HepG2 (cell line): Measurements from ENCODE around the gene PHLDB1. TPM values are rescaled to one million over a fixed set of nuclear protein-coding genes. Genes with fewer than 3 reads are reported as not detected.

ENCODE experiments used
- BCLAF1 ChIP-seq: fragments of 450-650 bp; IDR thresholded peaks from 2 replicates; pipeline ENCODE4 v1.6.1; 2017; ENCODE audit warnings: mild to moderate bottlenecking
- NFE2L2 ChIP-seq: fragments of 150-350 bp; IDR thresholded peaks from 2 replicates; pipeline ENCODE4 v1.6.1; 2014; ENCODE audit warnings: low read length
- NFKB2 ChIP-seq: sonication (generic); formaldehyde crosslinking; IDR thresholded peaks from 2 replicates; pipeline ENCODE4 v1.4.0; 2020; ENCODE audit warnings: missing genetic modification reagents, borderline replicate concordance
- NR1H2 ChIP-seq: sonication (generic); formaldehyde crosslinking; IDR thresholded peaks from 2 replicates; pipeline ENCODE4 v1.8.1; 2022; ENCODE audit warnings: low read depth, missing genetic modification reagents, borderline replicate concordance
- RBM22 ChIP-seq: fragments of 200-400 bp; formaldehyde crosslinking; optimal IDR thresholded peaks from 2 replicates; pipeline ENCODE3; 2017; ENCODE audit warnings: mild to moderate bottlenecking, low read length, moderate library complexity
- REST ChIP-seq, 2 experiments: IDR thresholded peaks; 2 replicates each; pipeline ENCODE4 v1.6.1; 2011 to 2012; ENCODE audit warnings: low read length in 2 of 2, borderline replicate concordance in 1 of 2, low read depth in 1 of 2, mild to moderate bottlenecking in 1 of 2, moderate library complexity in 1 of 2
- RXRB ChIP-seq: IDR thresholded peaks from 2 replicates; pipeline ENCODE4 v1.6.1; 2016; ENCODE audit warnings: borderline replicate concordance, missing genetic modification reagents, missing compliant biosample characterization
- THAP11 ChIP-seq: IDR thresholded peaks from 2 replicates; pipeline ENCODE4 v1.6.1; 2016; ENCODE audit warnings: missing biosample characterization, missing genetic modification reagents
- U2AF1 ChIP-seq: fragments of 200-400 bp; formaldehyde crosslinking; optimal IDR thresholded peaks from 2 replicates; pipeline ENCODE3; 2017; ENCODE audit warnings: mild to moderate bottlenecking, low read depth, low read length
- UBTF ChIP-seq: sonication (generic); formaldehyde crosslinking; IDR thresholded peaks from 2 replicates; pipeline ENCODE4 v1.4.0; 2020; ENCODE audit warnings: mild to moderate bottlenecking, missing genetic modification reagents
- ZNF20 ChIP-seq: sonication (generic); formaldehyde crosslinking; IDR thresholded peaks from 2 replicates; pipeline ENCODE4 v1.4.0; 2020; ENCODE audit warnings: mild to moderate bottlenecking, moderate library complexity, missing genetic modification reagents
- ZNF263 ChIP-seq: sonication (generic); formaldehyde crosslinking; IDR thresholded peaks from 2 replicates; pipeline ENCODE4 v1.4.0; 2020; ENCODE audit warnings: missing genetic modification reagents
- ZNF546 ChIP-seq: sonication (generic); formaldehyde crosslinking; conservative IDR thresholded peaks from 2 replicates; pipeline ENCODE4 v1.8.1; 2023; ENCODE audit warnings: mild to moderate bottlenecking, missing genetic modification reagents
- ZNF570 ChIP-seq: sonication (generic); formaldehyde crosslinking; IDR thresholded peaks from 2 replicates; pipeline ENCODE4 v1.4.0; 2020; ENCODE audit warnings: mild to moderate bottlenecking, missing genetic modification reagents, borderline replicate concordance
- ZNF746 ChIP-seq: sonication (generic); formaldehyde crosslinking; IDR thresholded peaks from 2 replicates; pipeline ENCODE4 v1.8.0; 2022; ENCODE audit warnings: mild to moderate bottlenecking, missing genetic modification reagents
- ZSCAN9 ChIP-seq: IDR thresholded peaks from 2 replicates; pipeline ENCODE4 v1.6.1; 2016; ENCODE audit warnings: borderline replicate concordance
- polyA plus RNA-seq, 8 experiments: library from polyadenylated mRNA; depleted of rRNA in 3 of 8; stranded (reverse) in 7 of 8; unstranded in 1 of 8; fragments of >200 nt; fragmentation: Illumina TruSeq in 4 of 8; extraction: Trizol in 4 of 8; gene quantifications; 2 replicates each; pipeline versions ENCODE4 v1.2.1 to v1.2.3, GENCODE V29; 2011 to 2016; ENCODE audit warnings: low read depth in 4 of 8, missing spikeins in 1 of 8, mixed read lengths in 1 of 8; ENCODE audit not compliant: insufficient read depth in 1 of 8
- total RNA-seq, 5 experiments: library from RNA; depleted of rRNA; stranded (reverse); fragments of >200 nt; fragmentation: Illumina TruSeq; extraction: Trizol; gene quantifications; 2 replicates each; pipeline ENCODE4 v1.2.3, GENCODE V29; 2016; ENCODE audit warnings: low read depth in 1 of 5
- TF ChIP-seq, protein P1 (sequence below): sonication (generic); formaldehyde crosslinking; conservative IDR thresholded peaks from 2 replicates; pipeline ENCODE4 v1.4.0; 2020; ENCODE audit warnings: missing genetic modification reagents
- TF ChIP-seq, protein P2 (sequence below): IDR thresholded peaks from 2 replicates; pipeline ENCODE4 v1.6.1; 2016; ENCODE audit warnings: control low read depth

The PHLDB1 gene
- total and polyA plus RNA-seq, 2 of the 13 experiments (the other 11 are each of a cell fraction or from before 2014, with no cell fraction given) = 13.8 to 14.2 TPM

DNA sequence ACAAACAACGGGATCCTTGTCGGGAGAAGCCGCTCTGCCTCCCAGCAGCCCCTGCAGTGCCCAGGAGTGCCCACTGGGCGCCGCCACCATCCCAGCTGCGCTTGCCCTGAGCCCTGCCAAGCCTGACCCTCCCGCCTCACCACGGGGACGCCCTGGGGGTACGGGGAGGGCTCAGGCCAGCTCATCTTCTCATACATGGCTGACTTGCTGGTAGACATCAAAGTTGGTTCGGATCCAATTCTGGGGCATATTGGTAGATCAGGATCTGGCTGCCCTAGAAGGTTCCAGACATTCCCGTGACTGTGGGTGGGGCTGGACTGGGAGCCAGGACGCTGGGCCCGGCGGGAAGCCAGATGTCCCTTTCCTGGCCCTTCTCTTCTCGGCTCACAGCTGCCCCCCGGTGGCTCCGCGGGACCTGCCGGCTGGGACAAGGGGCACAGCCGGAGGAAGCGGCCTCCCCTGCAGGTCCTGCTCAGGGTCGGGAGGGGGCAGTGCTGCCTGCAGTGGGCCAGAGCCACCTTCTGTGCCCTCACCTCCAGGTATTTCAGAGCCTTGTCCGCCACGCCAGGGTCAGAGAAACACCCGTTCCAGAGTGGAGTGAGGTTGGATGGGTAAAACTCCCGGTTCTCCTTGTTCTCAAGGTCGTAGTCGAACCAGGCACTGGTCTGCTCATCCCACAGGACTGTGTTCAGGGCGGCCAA is 82.6 kb downstream of the PHLDB1 start (continued):
- TF ChIP-seq REST (IDR thresholded peaks at IDR 0.05; ENCODE audit: borderline replicate concordance in 1 of 2, low read depth in 1 of 2, low read length in 2 of 2) (no peak), ZNF20 (no peak), UBTF (CRISPR knock-in tag) (peak; percentile 75), NFKB2 (CRISPR knock-in tag) (no peak), THAP11 (peak; percentile 42), RBM22 (no peak), ZNF570 (no peak), RXRB (CRISPR knock-in tag) (peak; percentile 48; the same call in 1 of the 2 replicates), NR1H2 (no peak), ZNF263 (no peak), BCLAF1 (no peak), ZNF546 (CRISPR knock-in tag) (no peak), ZNF746 (peak; percentile 13; the same call in 1 of the 2 replicates), ZSCAN9 (CRISPR knock-in tag) (no peak), NFE2L2 (no peak), U2AF1 (no peak)
- TF ChIP-seq, protein P1, sequence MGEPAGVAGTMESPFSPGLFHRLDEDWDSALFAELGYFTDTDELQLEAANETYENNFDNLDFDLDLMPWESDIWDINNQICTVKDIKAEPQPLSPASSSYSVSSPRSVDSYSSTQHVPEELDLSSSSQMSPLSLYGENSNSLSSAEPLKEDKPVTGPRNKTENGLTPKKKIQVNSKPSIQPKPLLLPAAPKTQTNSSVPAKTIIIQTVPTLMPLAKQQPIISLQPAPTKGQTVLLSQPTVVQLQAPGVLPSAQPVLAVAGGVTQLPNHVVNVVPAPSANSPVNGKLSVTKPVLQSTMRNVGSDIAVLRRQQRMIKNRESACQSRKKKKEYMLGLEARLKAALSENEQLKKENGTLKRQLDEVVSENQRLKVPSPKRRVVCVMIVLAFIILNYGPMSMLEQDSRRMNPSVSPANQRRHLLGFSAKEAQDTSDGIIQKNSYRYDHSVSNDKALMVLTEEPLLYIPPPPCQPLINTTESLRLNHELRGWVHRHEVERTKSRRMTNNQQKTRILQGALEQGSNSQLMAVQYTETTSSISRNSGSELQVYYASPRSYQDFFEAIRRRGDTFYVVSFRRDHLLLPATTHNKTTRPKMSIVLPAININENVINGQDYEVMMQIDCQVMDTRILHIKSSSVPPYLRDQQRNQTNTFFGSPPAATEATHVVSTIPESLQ (CRISPR knock-in tag) = no peak
- TF ChIP-seq, protein P2, sequence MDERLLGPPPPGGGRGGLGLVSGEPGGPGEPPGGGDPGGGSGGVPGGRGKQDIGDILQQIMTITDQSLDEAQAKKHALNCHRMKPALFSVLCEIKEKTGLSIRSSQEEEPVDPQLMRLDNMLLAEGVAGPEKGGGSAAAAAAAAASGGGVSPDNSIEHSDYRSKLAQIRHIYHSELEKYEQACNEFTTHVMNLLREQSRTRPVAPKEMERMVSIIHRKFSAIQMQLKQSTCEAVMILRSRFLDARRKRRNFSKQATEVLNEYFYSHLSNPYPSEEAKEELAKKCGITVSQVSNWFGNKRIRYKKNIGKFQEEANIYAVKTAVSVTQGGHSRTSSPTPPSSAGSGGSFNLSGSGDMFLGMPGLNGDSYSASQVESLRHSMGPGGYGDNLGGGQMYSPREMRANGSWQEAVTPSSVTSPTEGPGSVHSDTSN (CRISPR knock-in tag) = no peak
